ENCODE measurements around the gene ZSCAN12.
"Not testable (repeated sequence)": the region's sequence is repeated elsewhere in the genome, so short reads cannot be mapped to it uniquely, and the experiment has no call there.

ZSCAN12 gene

GRCh38 chr6:28399350-28400121, at the start of gene ZSCAN12:
Gene ZSCAN12 (minus strand): TSS chr6:28399747. CDS start chr6:28398405, 1,342 bp downstream.
- peak; percentile 94 for DNase-seq (ENCODE audit: low read depth, low spot score)

GRCh38 chr6:28449056-28449455, 49.5 kb upstream of the ZSCAN12 start:
- DNase-seq (ENCODE audit: low read depth, low spot score): no peak

- DNase-seq (ENCODE audit: low read depth, low spot score): not testable (repeated sequence)
Observed at GRCh38 chr6:28447512-28447906, 48.0 kb upstream of the ZSCAN12 start.

GRCh38 chr6:28446818-28447511, 47.4 kb upstream of the ZSCAN12 start:
- DNase-seq (ENCODE audit: low read depth, low spot score): peak; percentile 54

GRCh38 chr6:28444759-28445158, 45.2 kb upstream of the ZSCAN12 start:
- peak; percentile 27 for DNase-seq (ENCODE audit: low read depth, low spot score)

GRCh38 chr6:28443112-28443773, 43.7 kb upstream of the ZSCAN12 start, which contains the start of gene ZSCAN23:
Gene ZSCAN23 (minus strand): TSS chr6:28443491. CDS start chr6:28436266, 7,225 bp downstream.
- peak; percentile 93 for DNase-seq (ENCODE audit: low read depth, low spot score)

GRCh38 chr6:28442586-28442985, 43.0 kb upstream of the ZSCAN12 start:
- no peak for DNase-seq (ENCODE audit: low read depth, low spot score)

- DNase-seq (ENCODE audit: low read depth, low spot score): no peak
Observed at GRCh38 chr6:28436404-28436803, 36.9 kb upstream of the ZSCAN12 start.

- no peak for DNase-seq (ENCODE audit: low read depth, low spot score)
Observed at GRCh38 chr6:28433119-28433518, 33.6 kb upstream of the ZSCAN12 start.

GRCh38 chr6:28429781-28430180, 30.2 kb upstream of the ZSCAN12 start:
- DNase-seq (ENCODE audit: low read depth, low spot score): no peak

GRCh38 chr6:28425944-28426541, 26.5 kb upstream of the ZSCAN12 start:
- DNase-seq (ENCODE audit: low read depth, low spot score): no peak

GRCh38 chr6:28424163-28424562, 24.6 kb upstream of the ZSCAN12 start:
- DNase-seq (ENCODE audit: low read depth, low spot score): no peak

- no peak for DNase-seq (ENCODE audit: low read depth, low spot score)
Observed at GRCh38 chr6:28423546-28423945, 24.0 kb upstream of the ZSCAN12 start.

- DNase-seq (ENCODE audit: low read depth, low spot score): no peak
Observed at GRCh38 chr6:28413681-28414080, 14.1 kb upstream of the ZSCAN12 start.

GRCh38 chr6:28410767-28411166, 11.2 kb upstream of the ZSCAN12 start:
- DNase-seq (ENCODE audit: low read depth, low spot score): no peak

GRCh38 chr6:28408076-28408802, 8.7 kb upstream of the ZSCAN12 start:
- no peak for DNase-seq (ENCODE audit: low read depth, low spot score)

- DNase-seq (ENCODE audit: low read depth, low spot score): no peak
Observed at GRCh38 chr6:28407401-28407800, 7.9 kb upstream of the ZSCAN12 start.

- not testable (repeated sequence) for DNase-seq (ENCODE audit: low read depth, low spot score)
Observed at GRCh38 chr6:28403923-28404322, 4.4 kb upstream of the ZSCAN12 start.

- DNase-seq (ENCODE audit: low read depth, low spot score): no peak
Observed at GRCh38 chr6:28402197-28402596, 2.6 kb upstream of the ZSCAN12 start.

GRCh38 chr6:28401172-28401571, 1.6 kb upstream of the ZSCAN12 start:
- DNase-seq (ENCODE audit: low read depth, low spot score): no peak

- no peak for DNase-seq (ENCODE audit: low read depth, low spot score)
Observed at GRCh38 chr6:28400122-28400451, 540 bp upstream of the ZSCAN12 start.

Data from ELF-1 (cell line).